Neutrophil (primary cell): ENCODE results near the gene ALDH3A2.

Source experiments
- H3K27ac ChIP-seq: fragments of 200-600 bp; sonication (generic); 2 replicates; pipeline ENCODE4 v1.5.1; 2016; ENCODE audit warnings: mild to moderate bottlenecking, moderate library complexity
- H3K27me3 ChIP-seq: fragments of 200-600 bp; sonication (generic); 2 replicates; pipeline ENCODE4 v1.6.0; 2016; ENCODE audit warnings: mild to moderate bottlenecking
- H3K36me3 ChIP-seq: fragments of 200-600 bp; sonication (generic); 2 replicates; pipeline ENCODE4 v1.5.1; 2017
- H3K4me1 ChIP-seq, 2 experiments: fragments of 200-600 bp in 1 of 2; sonication (generic) in 1 of 2; 1 replicate in 1 of 2; 2 replicates in 1 of 2; pipeline versions ENCODE4 v1.5.1 to v1.6.1; 2013 to 2016; ENCODE audit warnings: low read depth in 1 of 2, low read length in 1 of 2, mild to moderate bottlenecking in 1 of 2, moderate library complexity in 1 of 2; ENCODE audit not compliant: control insufficient read depth in 1 of 2, insufficient read depth in 1 of 2
- H3K4me3 ChIP-seq, 2 experiments: fragments of 200-600 bp in 1 of 2; sonication (generic) in 1 of 2; 1 replicate in 1 of 2; 2 replicates in 1 of 2; pipeline ENCODE4 v1.5.1; 2013 to 2016; ENCODE audit warnings: low read depth in 1 of 2, low read length in 1 of 2, mild to moderate bottlenecking in 1 of 2, moderate library complexity in 1 of 2
- H3K9me3 ChIP-seq: fragments of 200-600 bp; sonication (generic); 2 replicates; pipeline ENCODE4 v1.5.1; 2016
- CTCF ChIP-seq: fragments of 200-600 bp; sonication (generic); IDR thresholded peaks from 2 replicates; pipeline ENCODE4 v1.5.1; 2016; ENCODE audit warnings: antibody characterized with exemption

ALDH3A2 gene

GRCh38 chr17:19656851-19657581, 8.5 kb downstream of the ALDH3A2 start:
- H3K27me3 ChIP-seq: no peaks in the 10 kb centered on the region
- no peak overlapping the region for H3K4me3 ChIP-seq
- no peaks in the 10 kb centered on the region for H3K4me1 ChIP-seq
- no peak for TF ChIP-seq CTCF
- H3K27ac ChIP-seq: no peak overlapping the region
- peaks cover 69% of the 10 kb centered on the region for H3K36me3 ChIP-seq
- H3K9me3 ChIP-seq: no peaks in the 10 kb centered on the region

GRCh38 chr17:19659366-19660177, 11.0 kb downstream of the ALDH3A2 start:
- Histone ChIP-seq H3K27ac (no peak overlapping the region), H3K9me3 (no peaks in the 10 kb centered on the region), H3K4me3 (no peak overlapping the region), H3K4me1 (no peaks in the 10 kb centered on the region), H3K36me3 (peaks cover 82% of the 10 kb centered on the region), H3K27me3 (no peaks in the 10 kb centered on the region)
- no peak for TF ChIP-seq CTCF

GRCh38 chr17:19660219-19660870, 11.8 kb downstream of the ALDH3A2 start:
- H3K4me1 ChIP-seq: no peaks in the 10 kb centered on the region
- H3K36me3 ChIP-seq: peaks cover 82% of the 10 kb centered on the region
- no peak for TF ChIP-seq CTCF
- H3K4me3 ChIP-seq: no peak overlapping the region
- no peaks in the 10 kb centered on the region for H3K27me3 ChIP-seq
- no peak overlapping the region for H3K27ac ChIP-seq
- H3K9me3 ChIP-seq: no peaks in the 10 kb centered on the region

GRCh38 chr17:19661121-19661520, 12.6 kb downstream of the ALDH3A2 start:
- Histone ChIP-seq H3K27me3 (no peaks in the 10 kb centered on the region), H3K36me3 (peaks cover 82% of the 10 kb centered on the region), H3K9me3 (no peaks in the 10 kb centered on the region), H3K27ac (no peak overlapping the region), H3K4me3 (no peak overlapping the region), H3K4me1 (no peaks in the 10 kb centered on the region)
- no peak for TF ChIP-seq CTCF

GRCh38 chr17:19663097-19663496, 14.5 kb downstream of the ALDH3A2 start:
- Histone ChIP-seq H3K27ac (no peak overlapping the region), H3K4me3 (no peak overlapping the region), H3K9me3 (no peaks in the 10 kb centered on the region), H3K4me1 (no peaks in the 10 kb centered on the region), H3K36me3 (peaks cover 66% of the 10 kb centered on the region), H3K27me3 (no peaks in the 10 kb centered on the region)
- TF ChIP-seq CTCF: no peak
